Stimulated activated effector memory CD8-positive, alpha-beta T cell treated with anti-CD3 and anti-CD28 coated beads, Interleukin-12 subunit alpha, Interleukin-12 subunit beta, amount 100 ng/mL, for 72 hours (primary cell): Measurements from ENCODE around the gene FHIT.

ENCODE experiments used
- ATAC-seq: fragments of 150-1000 bp; cut with Tn5 transposase; 2 replicates; pipeline ENCODE4 v1.10.0; 2021
- DNase-seq, 2 donors: peaks; one replicate each; pipeline ENCODE4 v3.0.0; 2021 to 2022; ENCODE audit warnings: low spot score in 2 of 2
- H3K27ac Mint-ChIP-seq: one replicate; pipeline ENCODE4 v1.8.0; 2022; ENCODE audit warnings: mild to moderate bottlenecking, mixed read lengths
- H3K36me3 Mint-ChIP-seq: one replicate; pipeline ENCODE4 v1.8.0; 2022; ENCODE audit warnings: mild to moderate bottlenecking, mixed read lengths
- H3K4me1 Mint-ChIP-seq: one replicate; pipeline ENCODE4 v1.8.0; 2022; ENCODE audit warnings: mixed read lengths
- H3K4me3 Mint-ChIP-seq: one replicate; pipeline ENCODE4 v1.8.0; 2022; ENCODE audit warnings: mild to moderate bottlenecking, mixed read lengths
- H3K9me3 Mint-ChIP-seq: one replicate; pipeline ENCODE4 v1.8.0; 2022; ENCODE audit warnings: mixed read lengths

The FHIT gene

DNA sequence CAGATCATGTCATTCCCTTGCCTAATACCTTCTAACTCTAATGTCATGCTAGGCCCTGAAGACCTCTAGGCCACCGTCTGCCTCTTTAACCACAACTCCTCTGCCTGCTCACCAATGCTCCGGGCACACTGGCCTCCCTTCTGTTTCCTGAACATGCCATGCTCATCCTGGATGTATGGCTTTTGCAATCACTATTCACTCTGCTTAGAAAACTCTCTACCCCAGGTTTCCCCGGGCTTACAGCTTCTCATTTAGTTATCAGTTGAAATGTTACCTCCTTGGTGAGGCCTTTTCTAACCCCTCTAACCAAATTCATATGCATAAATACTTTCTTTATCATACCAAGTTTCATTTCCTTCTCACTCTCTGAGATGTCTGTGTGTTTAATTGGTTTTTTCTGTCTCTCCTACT, 1473.6 kb downstream of the FHIT start:
- DNase-seq (no peak), ATAC-seq (peak; percentile 42)
- H3K9me3 Mint-ChIP-seq = no peaks in the 10 kb centered on the region
- no peaks in the 10 kb centered on the region for H3K36me3 Mint-ChIP-seq
- no peak overlapping the region for H3K4me3 Mint-ChIP-seq
- H3K4me1 Mint-ChIP-seq = peaks cover 31% of the 10 kb centered on the region
- H3K27ac Mint-ChIP-seq = no peak overlapping the region

GRCh38 chr3:59777066-59777465, 1474.2 kb downstream of the FHIT start:
- Mint-ChIP-seq H3K4me3 (no peak overlapping the region), H3K36me3 (no peaks in the 10 kb centered on the region), H3K4me1 (peaks cover 37% of the 10 kb centered on the region), H3K9me3 (no peaks in the 10 kb centered on the region), H3K27ac (no peak overlapping the region)
- ATAC-seq (no peak), DNase-seq (no peak)

DNA sequence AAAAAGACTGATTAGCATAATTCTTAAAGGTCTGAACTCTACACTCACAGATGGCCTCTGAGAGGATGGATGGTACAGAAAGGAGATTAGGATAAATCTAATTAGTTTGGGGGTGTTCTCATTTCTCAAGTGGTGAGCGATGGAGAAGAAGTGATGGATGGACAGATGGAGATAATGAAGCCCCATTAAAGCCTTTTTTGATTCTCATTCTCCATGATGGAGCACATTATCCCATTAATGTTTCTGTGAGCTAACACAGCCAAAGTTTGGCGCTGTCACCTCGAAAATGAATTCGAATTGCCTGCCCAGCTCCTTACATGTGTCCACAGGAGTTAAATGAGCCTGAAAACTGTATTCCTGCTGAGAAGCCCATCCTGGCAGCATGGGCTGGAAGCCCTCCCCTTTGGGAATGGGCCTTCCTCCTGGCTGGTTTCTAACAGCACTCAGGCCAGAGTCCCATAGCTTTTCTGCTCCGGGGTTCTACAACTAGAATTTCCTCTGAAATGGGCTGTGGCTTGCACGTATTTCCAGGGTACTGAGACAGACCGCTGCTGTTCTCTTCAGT, 1475.4 kb downstream of the FHIT start:
- ATAC-seq (no peak), DNase-seq (no peak)
- no peak overlapping the region for H3K27ac Mint-ChIP-seq
- no peaks in the 10 kb centered on the region for H3K9me3 Mint-ChIP-seq
- H3K36me3 Mint-ChIP-seq = no peaks in the 10 kb centered on the region
- peaks cover 47% of the 10 kb centered on the region for H3K4me1 Mint-ChIP-seq
- no peak overlapping the region for H3K4me3 Mint-ChIP-seq

DNA sequence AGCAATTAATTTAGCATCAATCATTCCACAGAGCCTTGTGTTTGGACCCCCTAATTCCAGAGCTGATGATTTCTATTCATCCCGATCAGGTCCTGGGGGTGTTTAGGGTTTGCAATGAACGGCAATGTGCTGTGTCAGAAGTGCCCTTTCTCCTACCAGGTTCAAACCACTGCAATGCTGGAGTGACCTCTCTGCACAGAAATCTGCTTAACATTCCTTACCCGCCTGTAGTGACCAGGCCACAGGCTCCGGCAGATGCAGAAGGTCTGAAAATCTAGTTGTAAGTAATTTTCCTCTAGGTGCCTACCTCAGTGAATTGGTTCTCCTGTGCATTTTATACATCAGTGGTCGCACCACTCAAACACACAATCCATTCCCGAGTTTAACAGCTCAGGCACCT, 1476.1 kb downstream of the FHIT start:
- DNase-seq = no peak
- Mint-ChIP-seq H3K4me3 (no peak overlapping the region), H3K27ac (no peak overlapping the region), H3K9me3 (no peaks in the 10 kb centered on the region), H3K4me1 (peaks cover 50% of the 10 kb centered on the region), H3K36me3 (no peaks in the 10 kb centered on the region)
- no peak for ATAC-seq

GRCh38 chr3:59774634-59775033, 1476.6 kb downstream of the FHIT start:
- DNase-seq (no peak), ATAC-seq (no peak)
- Mint-ChIP-seq H3K9me3 (no peaks in the 10 kb centered on the region), H3K27ac (no peak overlapping the region), H3K36me3 (no peaks in the 10 kb centered on the region), H3K4me1 (peaks cover 50% of the 10 kb centered on the region), H3K4me3 (no peak overlapping the region)

DNA sequence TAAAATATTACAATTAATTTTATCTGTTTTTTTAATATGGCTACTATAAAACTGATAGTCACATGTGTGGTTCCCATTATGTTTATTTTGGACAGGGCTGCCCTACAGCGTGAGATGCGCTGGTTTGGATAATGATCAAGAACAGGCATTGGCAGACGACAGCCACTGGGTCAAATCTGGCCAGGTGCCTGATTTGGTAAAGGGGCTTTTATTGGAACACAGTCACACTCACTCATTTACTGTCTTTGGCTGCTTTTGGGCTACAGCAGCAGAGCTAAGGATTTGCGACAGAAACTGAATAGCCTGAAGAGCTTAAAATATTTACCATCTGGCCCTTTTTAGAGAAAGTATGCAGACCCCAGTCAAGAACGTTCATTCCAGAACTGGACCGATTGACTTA, 1477.3 kb downstream of the FHIT start:
- H3K36me3 Mint-ChIP-seq = no peaks in the 10 kb centered on the region
- no peak overlapping the region for H3K27ac Mint-ChIP-seq
- peaks cover 50% of the 10 kb centered on the region for H3K4me1 Mint-ChIP-seq
- no peak overlapping the region for H3K4me3 Mint-ChIP-seq
- H3K9me3 Mint-ChIP-seq = no peaks in the 10 kb centered on the region
- no peak for DNase-seq
- ATAC-seq = no peak

GRCh38 chr3:59772416-59773408, 1478.5 kb downstream of the FHIT start:
- ATAC-seq (peak; percentile 64), DNase-seq (no peak)
- Mint-ChIP-seq H3K9me3 (no peaks in the 10 kb centered on the region), H3K4me1 (peaks cover 46% of the 10 kb centered on the region), H3K36me3 (no peaks in the 10 kb centered on the region), H3K27ac (no peak overlapping the region), H3K4me3 (no peak overlapping the region)

- DNase-seq = no peak
- Mint-ChIP-seq H3K36me3 (no peaks in the 10 kb centered on the region), H3K27ac (no peak overlapping the region), H3K4me3 (no peak overlapping the region), H3K4me1 (peaks cover 39% of the 10 kb centered on the region), H3K9me3 (no peaks in the 10 kb centered on the region)
- peak; percentile 81 for ATAC-seq
Measured at GRCh38 chr3:59771768-59772181, 1479.5 kb downstream of the FHIT start.

- peaks cover 31% of the 10 kb centered on the region for H3K4me1 Mint-ChIP-seq
- DNase-seq = no peak
- H3K9me3 Mint-ChIP-seq = no peaks in the 10 kb centered on the region
- ATAC-seq = no peak
- H3K4me3 Mint-ChIP-seq = no peak overlapping the region
- no peak overlapping the region for H3K27ac Mint-ChIP-seq
- no peaks in the 10 kb centered on the region for H3K36me3 Mint-ChIP-seq
Measured at GRCh38 chr3:59769127-59769750, 1482.0 kb downstream of the FHIT start.

DNA sequence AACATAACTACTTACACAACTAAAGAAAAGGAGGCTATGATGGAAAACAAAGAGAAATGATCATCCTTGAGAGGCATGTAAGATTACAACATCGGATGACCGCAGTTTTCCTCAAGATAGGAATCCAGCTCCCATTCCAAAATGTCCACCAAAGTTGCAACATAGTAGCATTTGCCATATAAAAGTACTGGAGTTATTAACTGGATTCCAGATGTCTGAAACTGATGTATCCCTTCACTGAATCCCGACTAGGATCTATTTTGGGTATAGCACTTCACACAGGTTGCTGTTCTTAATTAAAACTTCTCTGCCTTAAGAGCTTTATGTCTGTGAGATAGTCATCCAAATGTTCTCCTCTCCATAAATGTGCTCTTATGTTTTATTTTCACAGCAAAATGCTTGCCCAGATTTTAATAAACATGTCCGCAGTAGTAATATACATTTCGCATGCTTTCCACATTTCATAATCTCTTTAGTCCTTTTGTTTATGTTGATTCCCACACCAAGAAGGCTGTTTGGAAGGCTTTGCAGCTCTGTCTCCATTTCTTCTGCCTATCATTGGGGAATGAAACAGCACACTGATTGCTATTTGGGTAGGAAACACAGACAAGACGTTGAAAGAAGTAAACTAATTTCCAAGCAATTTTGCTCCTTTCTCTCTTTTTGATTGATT, 1484.9 kb downstream of the FHIT start:
- no peak for ATAC-seq
- Mint-ChIP-seq H3K36me3 (no peaks in the 10 kb centered on the region), H3K9me3 (no peaks in the 10 kb centered on the region), H3K27ac (no peak overlapping the region), H3K4me3 (no peak overlapping the region), H3K4me1 (peaks cover 8% of the 10 kb centered on the region)
- no peak for DNase-seq

- Mint-ChIP-seq H3K4me1 (peaks cover 8% of the 10 kb centered on the region), H3K27ac (no peak overlapping the region), H3K36me3 (no peaks in the 10 kb centered on the region), H3K9me3 (no peaks in the 10 kb centered on the region), H3K4me3 (no peak overlapping the region)
- DNase-seq (no peak), ATAC-seq (no peak)
Measured at GRCh38 chr3:59764171-59764570, 1487.1 kb downstream of the FHIT start.

DNA sequence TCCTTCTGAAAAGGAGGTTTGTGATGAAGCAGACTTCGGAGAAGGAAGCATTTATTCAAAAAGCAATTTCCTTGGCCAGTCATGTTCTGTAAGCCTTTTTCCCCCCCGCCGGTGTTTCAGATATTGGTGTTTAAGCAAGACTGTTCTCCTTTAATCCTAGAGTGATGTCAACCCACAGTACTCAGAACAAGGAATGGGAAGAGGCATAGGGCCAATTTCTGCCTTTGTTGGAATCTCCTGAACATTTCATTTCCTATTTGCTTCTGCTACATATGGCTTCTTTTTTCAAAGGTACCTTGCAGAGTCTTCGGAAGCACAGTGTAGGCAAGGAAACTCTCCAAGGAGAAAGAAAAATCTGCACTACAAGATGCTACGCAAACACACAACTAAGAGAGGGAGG, 1488.3 kb downstream of the FHIT start:
- Mint-ChIP-seq H3K9me3 (no peaks in the 10 kb centered on the region), H3K4me3 (no peak overlapping the region), H3K36me3 (no peaks in the 10 kb centered on the region), H3K27ac (no peak overlapping the region), H3K4me1 (peaks cover 15% of the 10 kb centered on the region)
- DNase-seq = no peak
- no peak for ATAC-seq

GRCh38 chr3:59759298-59760031, 1491.8 kb downstream of the FHIT start:
- Mint-ChIP-seq H3K27ac (no peak overlapping the region), H3K4me1 (peaks cover 15% of the 10 kb centered on the region), H3K36me3 (no peaks in the 10 kb centered on the region), H3K4me3 (no peak overlapping the region), H3K9me3 (no peaks in the 10 kb centered on the region)
- peak; percentile 91 for ATAC-seq
- DNase-seq = peak in 1 of 2 donors; percentile 10

DNA sequence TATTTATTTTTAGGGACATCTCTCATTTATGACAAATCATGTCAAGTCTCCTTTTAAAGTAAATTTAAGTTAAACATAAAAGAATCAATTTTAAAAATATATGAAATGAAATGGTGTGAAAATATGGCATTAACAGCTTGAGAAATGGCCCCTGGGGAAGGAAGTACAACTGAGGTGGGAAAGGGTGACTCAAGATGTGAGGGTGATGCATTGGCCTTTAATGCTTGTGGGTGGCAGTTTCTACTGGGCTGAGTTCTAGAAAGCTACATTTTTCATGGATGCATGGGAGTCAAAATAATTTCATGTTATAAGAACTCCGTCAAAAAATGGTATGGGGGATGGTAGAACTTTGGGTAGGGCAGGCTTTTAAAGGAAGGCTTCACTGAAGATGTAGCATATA, 1492.6 kb downstream of the FHIT start:
- ATAC-seq = no peak
- H3K4me1 Mint-ChIP-seq = peaks cover 15% of the 10 kb centered on the region

GRCh38 chr3:59756934-59757333, 1494.3 kb downstream of the FHIT start:
- no peak overlapping the region for H3K27ac Mint-ChIP-seq
- H3K36me3 Mint-ChIP-seq = no peaks in the 10 kb centered on the region
- DNase-seq (no peak), ATAC-seq (no peak)
- H3K4me1 Mint-ChIP-seq = peaks cover 24% of the 10 kb centered on the region
- H3K4me3 Mint-ChIP-seq = no peak overlapping the region
- no peaks in the 10 kb centered on the region for H3K9me3 Mint-ChIP-seq

More for the DNA sequence above, 1492.6 kb downstream of the FHIT start:
- no peaks in the 10 kb centered on the region for H3K9me3 Mint-ChIP-seq
- H3K4me3 Mint-ChIP-seq = no peak overlapping the region
- no peaks in the 10 kb centered on the region for H3K36me3 Mint-ChIP-seq
- no peak for DNase-seq
- H3K27ac Mint-ChIP-seq = no peak overlapping the region
